Duodenal mucosa (tissue), 2 donors: ENCODE measurements around the gene KCNN3.

Experiments
- H3K27ac ChIP-seq: one replicate; pipeline ENCODE4 v1.7.0; 2013; ENCODE audit warnings: low read depth, low read length
- H3K27me3 ChIP-seq, 2 donors: one replicate each; pipeline ENCODE4 v1.7.0; 2013; ENCODE audit warnings: low read length in 2 of 2, control low read depth in 1 of 2; ENCODE audit not compliant: insufficient read depth in 2 of 2, control insufficient read depth in 1 of 2
- H3K36me3 ChIP-seq, 2 donors: one replicate each; pipeline ENCODE4 v1.7.0; 2013; ENCODE audit warnings: low read length in 2 of 2, control low read depth in 1 of 2; ENCODE audit not compliant: insufficient read depth in 2 of 2, control insufficient read depth in 1 of 2
- H3K4me1 ChIP-seq, 2 donors: one replicate each; pipeline ENCODE4 v1.7.0; 2013; ENCODE audit warnings: low read length in 2 of 2, control low read depth in 1 of 2; ENCODE audit not compliant: insufficient read depth in 2 of 2, control insufficient read depth in 1 of 2
- H3K4me3 ChIP-seq, 2 donors: one replicate each; pipeline ENCODE4 v1.7.0; 2013; ENCODE audit warnings: low read length in 2 of 2, low read depth in 1 of 2
- H3K9ac ChIP-seq, 2 donors: one replicate each; pipeline ENCODE4 v1.7.0; 2013; ENCODE audit warnings: low read length in 2 of 2, low read depth in 1 of 2
- H3K9me3 ChIP-seq, 2 donors: one replicate each; pipeline ENCODE4 v1.7.0; 2013; ENCODE audit warnings: low read length in 2 of 2, control low read depth in 1 of 2; ENCODE audit not compliant: control insufficient read depth in 1 of 2

KCNN3 gene

GRCh38 chr1:154819628-154820590 lies 50.2 kb downstream of the KCNN3 start:
- Histone ChIP-seq H3K27ac (no peak overlapping the region), H3K36me3 (no peaks in the 10 kb centered on the region), H3K9me3 (no peaks in the 10 kb centered on the region), H3K4me1 (peaks cover 0 to 4% of the 10 kb centered on the region in 2 donors), H3K4me3 (no peak overlapping the region), H3K9ac (no peak overlapping the region), H3K27me3 (no peaks in the 10 kb centered on the region)

GRCh38 chr1:154818911-154819310 lies 51.2 kb downstream of the KCNN3 start:
- H3K27me3 ChIP-seq = no peaks in the 10 kb centered on the region
- H3K9ac ChIP-seq = no peak overlapping the region
- no peaks in the 10 kb centered on the region for H3K9me3 ChIP-seq
- H3K36me3 ChIP-seq = no peaks in the 10 kb centered on the region
- H3K4me3 ChIP-seq = no peak overlapping the region
- peaks cover 0 to 4% of the 10 kb centered on the region in 2 donors for H3K4me1 ChIP-seq
- no peak overlapping the region for H3K27ac ChIP-seq

- Histone ChIP-seq H3K4me1 (no peaks in the 10 kb centered on the region), H3K9ac (no peak overlapping the region), H3K9me3 (no peaks in the 10 kb centered on the region), H3K4me3 (no peak overlapping the region), H3K27ac (no peak overlapping the region), H3K36me3 (no peaks in the 10 kb centered on the region), H3K27me3 (peaks cover 0 to under 1% of the 10 kb centered on the region in 2 donors)
These were observed 53.1 kb downstream of the KCNN3 start for GRCh38 chr1:154816937-154817336.

- H3K9ac ChIP-seq = no peak overlapping the region
These were observed 53.7 kb downstream of the KCNN3 start for GRCh38 chr1:154816369-154816768.

GRCh38 chr1:154813846-154814505 lies 56.1 kb downstream of the KCNN3 start:
- Histone ChIP-seq H3K4me1 (peaks cover 0 to under 1% of the 10 kb centered on the region in 2 donors), H3K27ac (no peak overlapping the region), H3K36me3 (no peaks in the 10 kb centered on the region), H3K27me3 (peaks cover 0 to 3% of the 10 kb centered on the region in 2 donors), H3K9me3 (no peaks in the 10 kb centered on the region), H3K4me3 (no peak overlapping the region), H3K9ac (no peak overlapping the region)

More at GRCh38 chr1:154816369-154816768, 53.7 kb downstream of the KCNN3 start:
- Histone ChIP-seq H3K4me1 (no peaks in the 10 kb centered on the region), H3K36me3 (no peaks in the 10 kb centered on the region), H3K9me3 (no peaks in the 10 kb centered on the region), H3K4me3 (no peak overlapping the region), H3K27me3 (peaks cover 0 to 3% of the 10 kb centered on the region in 2 donors), H3K27ac (no peak overlapping the region)

- Histone ChIP-seq H3K4me3 (no peak overlapping the region), H3K27me3 (peaks cover 2 to 4% of the 10 kb centered on the region in 2 donors), H3K27ac (no peak overlapping the region)
These were observed 56.7 kb downstream of the KCNN3 start for GRCh38 chr1:154813300-154813816.

GRCh38 chr1:154812877-154813276 lies 57.2 kb downstream of the KCNN3 start:
- H3K27ac ChIP-seq = no peak overlapping the region
- H3K9ac ChIP-seq = no peak overlapping the region
- no peak overlapping the region for H3K4me3 ChIP-seq
- no peaks in the 10 kb centered on the region for H3K9me3 ChIP-seq
- H3K36me3 ChIP-seq = no peaks in the 10 kb centered on the region
- peaks cover 7 to 9% of the 10 kb centered on the region in 2 donors for H3K27me3 ChIP-seq
- H3K4me1 ChIP-seq = peaks cover 0 to 9% of the 10 kb centered on the region in 2 donors

More at GRCh38 chr1:154813300-154813816, 56.7 kb downstream of the KCNN3 start:
- H3K9me3 ChIP-seq = no peaks in the 10 kb centered on the region
- H3K36me3 ChIP-seq = no peaks in the 10 kb centered on the region
- H3K9ac ChIP-seq = no peak overlapping the region
- peaks cover 0 to 6% of the 10 kb centered on the region in 2 donors for H3K4me1 ChIP-seq

- Histone ChIP-seq H3K27me3 (peaks cover 14 to 16% of the 10 kb centered on the region in 2 donors), H3K9ac (no peak overlapping the region), H3K36me3 (no peaks in the 10 kb centered on the region), H3K27ac (no peak overlapping the region), H3K4me3 (no peak overlapping the region), H3K4me1 (peaks cover 0 to 9% of the 10 kb centered on the region in 2 donors), H3K9me3 (no peaks in the 10 kb centered on the region)
These were observed 59.5 kb downstream of the KCNN3 start for GRCh38 chr1:154810571-154810970.

GRCh38 chr1:154809436-154810413 lies 60.4 kb downstream of the KCNN3 start:
- Histone ChIP-seq H3K27me3 (peaks cover 16 to 20% of the 10 kb centered on the region in 2 donors), H3K4me3 (no peak overlapping the region), H3K36me3 (no peaks in the 10 kb centered on the region), H3K4me1 (peaks cover 0 to 9% of the 10 kb centered on the region in 2 donors), H3K9ac (no peak overlapping the region), H3K9me3 (no peaks in the 10 kb centered on the region), H3K27ac (no peak overlapping the region)
